Gastrocnemius medialis (tissue), 4 donors: Measurements from ENCODE around the gene SUPT20HL1.

ENCODE experiments used
- POLR2A ChIP-seq, 2 donors: fragments of 450-650 bp; IDR thresholded peaks; one replicate each; pipeline ENCODE4 v1.6.1; 2017; ENCODE audit warnings: antibody characterized with exemption in 2 of 2, mild to moderate bottlenecking in 2 of 2, moderate library complexity in 2 of 2
- TF ChIP-seq, protein P1 (sequence below), 5 experiments: fragments of 450-650 bp in 3 of 5; fragments of 200-600 bp in 2 of 5; sonication (generic) in 2 of 5; IDR thresholded peaks in 4 of 5; conservative IDR thresholded peaks in 1 of 5; 1 replicate in 4 of 5; 2 replicates in 1 of 5; pipeline ENCODE4 v1.5.1; 2016 to 2019; ENCODE audit warnings: antibody characterized with exemption in 5 of 5, mild to moderate bottlenecking in 3 of 5, moderate library complexity in 3 of 5

DNA sequence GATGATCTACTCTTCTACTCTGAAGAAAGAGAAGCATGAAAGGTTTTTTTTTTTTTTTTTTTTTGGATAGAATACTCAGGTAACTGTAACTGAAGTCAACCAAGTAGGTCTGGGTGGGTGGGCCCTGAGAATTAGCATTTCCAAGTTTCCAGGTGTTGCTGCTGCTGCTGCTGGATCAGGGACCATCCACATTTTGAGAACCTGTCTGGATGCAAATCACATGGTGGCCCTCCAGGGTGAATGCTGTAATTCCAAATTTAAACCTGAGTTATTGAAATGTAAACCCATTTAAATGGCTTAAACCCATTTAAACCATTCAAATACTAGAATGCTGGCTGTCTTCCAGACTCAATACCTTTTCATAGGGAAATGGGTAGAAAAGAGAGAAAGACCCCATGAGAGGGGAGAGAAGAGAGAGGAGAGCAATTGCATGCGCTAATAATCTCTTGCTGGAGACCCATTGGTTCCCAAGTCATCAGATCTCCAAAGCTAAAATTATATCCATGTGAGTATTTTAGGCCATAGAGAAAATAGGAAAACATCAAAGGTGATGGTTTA is 17.6 kb downstream of the SUPT20HL1 start:
- TF ChIP-seq, protein P1, sequence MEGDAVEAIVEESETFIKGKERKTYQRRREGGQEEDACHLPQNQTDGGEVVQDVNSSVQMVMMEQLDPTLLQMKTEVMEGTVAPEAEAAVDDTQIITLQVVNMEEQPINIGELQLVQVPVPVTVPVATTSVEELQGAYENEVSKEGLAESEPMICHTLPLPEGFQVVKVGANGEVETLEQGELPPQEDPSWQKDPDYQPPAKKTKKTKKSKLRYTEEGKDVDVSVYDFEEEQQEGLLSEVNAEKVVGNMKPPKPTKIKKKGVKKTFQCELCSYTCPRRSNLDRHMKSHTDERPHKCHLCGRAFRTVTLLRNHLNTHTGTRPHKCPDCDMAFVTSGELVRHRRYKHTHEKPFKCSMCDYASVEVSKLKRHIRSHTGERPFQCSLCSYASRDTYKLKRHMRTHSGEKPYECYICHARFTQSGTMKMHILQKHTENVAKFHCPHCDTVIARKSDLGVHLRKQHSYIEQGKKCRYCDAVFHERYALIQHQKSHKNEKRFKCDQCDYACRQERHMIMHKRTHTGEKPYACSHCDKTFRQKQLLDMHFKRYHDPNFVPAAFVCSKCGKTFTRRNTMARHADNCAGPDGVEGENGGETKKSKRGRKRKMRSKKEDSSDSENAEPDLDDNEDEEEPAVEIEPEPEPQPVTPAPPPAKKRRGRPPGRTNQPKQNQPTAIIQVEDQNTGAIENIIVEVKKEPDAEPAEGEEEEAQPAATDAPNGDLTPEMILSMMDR (IDR thresholded peaks at IDR 0.05 in 4 of 5, conservative IDR thresholded peaks at IDR 0.05 in 1 of 5): no peak
- no peak for TF ChIP-seq POLR2A (IDR thresholded peaks at IDR 0.05)
